CD4-positive, alpha-beta T cell treated with Interleukin-4 for 1 hour (primary cell): Measurements from ENCODE around the gene CNPY2.
"Not testable (repeated sequence)": the region's sequence is repeated elsewhere in the genome, so short reads cannot be mapped to it uniquely, and the experiment has no call there.

Source experiments
- DNase-seq, 2 donors: peaks; one replicate each; pipeline ENCODE4 v3.0.0-alpha.2; 2020 to 2022

The CNPY2 gene

DNA sequence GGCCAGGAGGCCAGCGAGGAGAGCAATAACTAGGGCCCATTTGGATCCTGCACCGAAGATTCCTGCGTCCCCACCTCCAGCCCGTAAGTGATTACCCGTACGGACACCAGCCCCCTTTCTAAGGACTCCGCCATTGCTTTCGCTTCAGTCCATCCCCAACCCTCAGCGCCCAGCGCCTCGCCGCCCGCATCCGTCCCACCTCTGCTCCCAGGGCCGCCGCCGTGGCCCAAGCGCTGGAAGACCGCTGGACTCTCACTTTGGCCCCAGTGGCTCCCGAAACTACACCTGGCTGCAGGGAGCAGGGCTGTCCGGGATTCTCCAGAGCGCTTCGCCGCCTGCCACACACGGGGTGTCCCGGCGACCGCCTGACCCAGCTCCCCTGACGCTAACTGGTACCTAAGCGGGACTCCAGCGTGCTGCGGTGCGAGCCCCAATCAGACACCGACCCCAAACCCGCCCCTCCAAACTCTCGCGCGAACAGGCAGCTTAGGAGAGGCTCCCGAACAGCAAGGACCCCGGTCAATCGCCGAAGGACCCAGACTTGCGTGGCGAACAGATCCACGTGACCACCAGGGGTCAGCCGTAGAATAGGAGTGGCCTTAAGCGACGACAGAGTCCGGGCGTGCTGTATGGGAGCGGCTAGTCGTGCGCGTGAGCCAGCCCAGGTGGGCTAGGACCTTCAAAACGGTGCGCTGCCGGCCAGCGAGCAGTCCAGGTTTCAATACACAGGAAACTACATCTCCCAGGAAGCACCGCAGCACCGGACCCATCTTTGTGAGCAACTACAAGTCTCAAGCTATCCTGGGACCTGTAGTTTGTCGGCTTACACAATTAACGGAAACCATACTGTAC, at the start of gene CNPY2:
Gene CNPY2, minus strand, starts transcription at position 367 of the 852 bp plus-strand sequence. CDS start 771 bp downstream, outside the sequence.
- DNase-seq, result peak; percentile 96

DNA sequence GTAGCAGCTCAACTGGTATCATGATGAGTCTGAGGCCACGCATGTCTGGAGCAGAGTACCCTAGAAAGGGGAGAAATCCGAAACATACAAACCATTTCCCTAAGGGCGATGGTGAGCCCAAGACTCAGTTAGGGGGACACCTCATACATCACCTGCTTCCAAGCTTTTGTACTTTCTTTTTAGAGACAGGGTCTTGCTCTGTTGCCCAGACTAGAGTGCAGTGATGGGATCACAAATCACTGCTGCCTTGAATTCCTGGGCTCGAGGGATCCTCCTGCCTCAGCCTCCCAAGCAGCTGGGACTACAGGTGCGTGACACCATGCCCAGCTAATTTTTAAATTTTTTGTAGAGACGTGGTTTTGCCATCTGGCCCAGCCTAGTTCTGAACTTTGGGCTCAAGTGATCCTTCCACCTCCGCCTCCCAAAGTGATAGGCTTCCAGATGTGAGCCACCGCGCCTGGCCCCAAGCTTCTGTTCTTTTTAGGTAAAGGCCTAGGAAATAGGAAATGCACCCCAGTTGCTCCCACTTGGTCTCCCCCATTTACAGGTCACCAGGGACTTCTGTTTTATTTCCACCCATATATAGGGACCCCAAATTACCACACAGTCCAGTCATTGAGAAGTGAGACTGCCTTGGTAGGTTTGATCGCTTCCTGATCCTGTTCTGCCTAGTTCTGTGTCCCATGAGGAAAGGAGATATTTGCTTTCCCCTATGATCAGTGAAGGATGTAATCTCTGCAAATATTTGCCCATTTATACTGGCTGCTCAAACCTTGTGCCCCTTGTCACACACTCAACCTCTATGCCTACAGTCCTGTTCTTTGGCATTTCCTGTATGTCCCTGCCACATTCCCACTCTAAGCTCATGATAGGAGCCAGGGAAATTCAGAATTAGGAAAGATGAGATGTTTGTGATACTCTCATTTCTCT, 46.6 kb upstream of the CNPY2 start, which contains the start of gene APOF:
Gene APOF, minus strand, starts transcription at position 728 of the 930 bp plus-strand sequence. Its CDS starts 112 bp downstream, at position 616.
- no peak for DNase-seq

DNA sequence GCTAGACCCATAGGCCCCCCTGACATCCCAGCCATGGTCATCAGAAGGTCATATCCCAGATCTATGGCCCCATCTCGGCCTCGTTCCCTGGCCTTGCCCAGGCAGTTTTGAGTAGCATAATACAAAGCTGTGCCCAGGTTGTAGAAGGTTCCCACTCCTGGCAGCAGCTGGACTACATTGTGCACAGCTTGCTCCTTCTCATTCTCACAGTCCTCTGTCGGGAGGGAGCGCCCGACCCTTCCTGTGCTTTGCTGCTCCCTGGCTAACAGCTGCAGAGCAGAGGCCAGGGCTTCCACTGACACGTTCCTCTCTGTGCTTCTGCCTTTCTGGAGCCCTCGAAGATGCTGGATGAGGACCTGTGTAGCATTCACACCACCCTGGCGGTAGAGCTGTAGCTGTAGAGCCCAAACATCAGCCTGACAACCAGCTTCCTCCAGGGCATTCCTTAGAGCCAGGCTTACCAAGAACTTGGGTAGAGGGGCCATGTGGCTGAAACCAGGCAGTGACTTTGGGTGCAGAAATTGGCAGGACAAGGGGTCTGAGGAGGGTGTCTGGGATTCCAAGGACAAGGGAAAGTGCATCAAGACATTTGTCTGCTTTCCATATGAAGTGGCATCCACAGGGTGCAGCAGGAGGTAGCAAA, 45.8 kb upstream of the CNPY2 start:
- DNase-seq, result no peak

DNA sequence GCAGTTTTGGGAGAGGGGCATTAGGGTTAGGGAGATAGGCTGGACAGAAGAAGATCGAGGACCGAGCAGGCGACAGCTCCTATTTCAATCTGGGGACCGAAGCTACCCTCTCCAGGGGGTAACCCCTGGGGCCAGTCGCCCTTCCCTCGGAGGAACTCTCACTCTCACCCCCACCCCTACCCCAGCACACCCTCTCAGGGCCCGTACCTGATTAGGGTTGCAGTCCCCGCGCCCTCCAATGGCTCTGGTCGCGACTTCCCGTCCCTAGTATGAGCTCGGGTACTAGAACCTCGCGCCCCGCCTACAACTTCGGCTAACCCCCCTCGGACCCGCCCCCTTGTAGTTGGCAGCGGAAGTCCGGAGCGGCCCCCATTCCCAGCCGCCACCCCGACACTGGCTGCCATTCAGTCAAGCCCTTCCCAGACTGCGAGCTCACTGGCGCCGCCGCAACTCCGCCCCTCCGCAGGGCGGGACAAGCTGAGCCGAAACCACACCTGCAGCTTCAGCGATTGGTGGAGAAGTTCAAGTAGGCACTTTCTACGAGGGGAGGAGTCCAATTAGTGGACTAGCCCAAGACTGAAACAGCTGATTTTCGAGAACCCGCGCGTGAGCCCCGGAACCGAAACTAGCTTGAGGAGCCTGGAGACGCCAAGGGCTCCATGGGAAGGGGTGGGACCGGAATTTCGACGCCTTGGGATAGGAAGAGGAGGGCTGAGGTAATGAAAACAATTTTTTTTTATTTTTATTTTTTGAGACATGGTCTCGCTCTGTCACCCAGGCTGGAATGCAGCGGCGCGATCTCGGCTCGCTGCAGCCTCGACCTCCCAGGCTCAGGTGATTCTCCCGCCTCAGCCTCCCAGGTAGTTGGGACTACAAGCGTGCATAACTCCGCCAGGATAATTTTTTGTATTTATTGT, 44.3 kb upstream of the CNPY2 start, which contains the start of gene STAT2:
Gene STAT2, minus strand, starts transcription at position 257 of the 917 bp plus-strand sequence. CDS start 3,536 bp downstream, outside the sequence.
- peak; percentile 100 for DNase-seq

DNA sequence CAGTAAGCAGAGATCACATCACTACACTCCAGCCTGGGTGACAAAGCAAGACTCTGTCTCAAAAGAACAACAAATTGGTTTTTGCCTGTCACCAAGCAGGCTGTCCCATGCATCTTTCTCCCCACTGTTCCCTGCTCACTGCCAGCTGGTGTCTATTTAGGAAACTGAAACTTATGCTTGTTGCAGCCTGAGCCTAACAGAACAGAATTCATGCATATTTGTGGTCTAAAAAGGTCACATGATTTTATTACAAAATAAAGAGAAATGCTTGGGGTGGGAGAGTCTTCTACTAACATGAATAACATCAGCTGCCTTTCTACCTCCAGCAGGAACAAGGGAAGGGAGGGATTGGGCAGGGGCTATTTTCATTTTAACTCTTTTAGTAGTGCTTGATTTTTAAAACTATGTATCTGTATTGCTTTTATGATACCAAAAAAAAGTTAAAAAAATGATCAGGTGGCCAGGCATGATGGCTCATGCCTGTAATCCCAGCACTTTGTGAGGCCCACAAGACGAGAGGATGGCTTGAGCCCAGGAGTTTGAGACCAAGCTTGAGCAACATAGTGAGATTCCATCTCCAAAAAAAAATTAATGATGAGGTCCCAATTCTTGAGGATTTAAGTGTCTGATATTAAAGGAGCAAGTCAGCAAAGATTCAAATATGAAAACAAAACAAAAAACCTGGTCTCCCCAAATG, 43.2 kb upstream of the CNPY2 start:
- no peak for DNase-seq

DNA sequence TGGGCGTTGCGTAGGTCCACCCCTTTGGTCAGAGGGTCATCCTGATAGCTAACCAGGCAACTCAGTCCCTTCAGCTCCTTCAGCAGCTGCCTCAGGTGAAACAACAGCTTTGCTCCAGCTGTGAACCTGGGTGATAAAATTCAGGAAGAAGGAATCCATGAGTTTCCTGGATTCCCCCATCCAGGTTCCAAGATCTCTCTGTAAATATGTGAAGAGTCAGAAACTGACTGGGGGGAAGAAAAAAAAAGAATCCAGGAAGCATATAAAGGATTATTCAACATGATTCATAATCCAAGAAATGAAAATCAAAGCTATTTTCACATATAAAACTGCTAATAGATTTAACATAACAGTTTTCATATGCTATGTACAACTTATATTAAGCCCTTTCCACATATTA, 35.5 kb upstream of the CNPY2 start:
- DNase-seq, result no peak

DNA sequence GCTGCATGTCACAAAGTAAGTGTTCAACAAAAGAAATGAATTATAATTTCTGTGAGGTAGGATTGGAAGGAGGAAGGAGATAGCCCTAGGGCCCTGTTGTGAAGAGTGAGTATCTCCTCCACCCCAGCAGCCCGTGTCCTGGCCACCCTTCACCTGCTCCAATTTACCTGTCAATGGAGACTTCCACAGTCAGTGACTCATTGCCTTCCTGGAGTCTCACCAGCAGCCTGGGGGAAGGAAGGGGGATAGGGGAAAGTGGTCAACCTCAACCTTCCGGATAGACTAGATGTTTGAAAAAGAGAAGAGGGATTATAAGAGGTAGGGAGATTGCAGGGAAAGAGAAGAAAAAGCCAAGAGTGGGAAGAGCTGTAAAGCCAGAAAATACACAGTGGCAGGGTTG, 34.9 kb upstream of the CNPY2 start:
- DNase-seq, result no peak

DNA sequence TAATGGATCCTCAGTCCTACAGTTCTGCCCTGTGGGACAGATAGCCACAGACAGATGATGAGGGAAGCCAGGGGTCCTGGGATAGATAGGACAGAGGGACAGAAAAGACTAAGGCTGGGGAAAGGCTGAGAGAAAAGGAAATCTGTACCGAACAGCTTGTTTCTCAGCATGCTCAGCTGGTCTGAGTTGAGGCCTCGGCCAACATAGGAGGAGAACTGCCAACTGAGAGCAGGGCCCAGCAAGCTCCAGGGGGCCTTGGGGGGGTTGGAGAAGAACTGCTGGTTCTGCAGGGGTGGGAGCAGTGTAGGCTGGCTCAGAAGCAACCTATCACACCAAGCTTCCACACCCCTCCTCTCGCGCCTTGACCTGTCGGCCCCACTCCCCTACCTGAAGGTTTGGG, 33.0 kb upstream of the CNPY2 start:
- no peak for DNase-seq

DNA sequence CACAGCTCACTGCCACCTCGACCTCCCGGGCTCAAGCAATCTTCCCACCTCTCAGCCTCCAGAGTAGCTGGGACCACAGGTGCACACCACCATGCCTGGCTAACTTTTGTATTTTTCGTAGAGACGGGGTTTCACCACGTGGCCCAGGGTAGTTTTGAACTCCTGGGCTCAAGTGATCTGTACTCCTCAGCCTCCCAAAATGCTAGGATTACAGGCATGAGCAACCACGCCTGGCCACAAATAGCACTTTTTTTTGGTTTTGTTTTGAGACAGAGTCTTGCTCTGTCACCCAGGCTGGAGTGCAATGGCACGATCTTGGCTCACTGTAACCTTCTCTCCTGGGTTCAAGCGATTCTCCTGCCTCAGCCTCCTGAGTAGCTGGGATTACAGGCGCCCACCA, 31.5 kb upstream of the CNPY2 start:
- not testable (repeated sequence) for DNase-seq

DNA sequence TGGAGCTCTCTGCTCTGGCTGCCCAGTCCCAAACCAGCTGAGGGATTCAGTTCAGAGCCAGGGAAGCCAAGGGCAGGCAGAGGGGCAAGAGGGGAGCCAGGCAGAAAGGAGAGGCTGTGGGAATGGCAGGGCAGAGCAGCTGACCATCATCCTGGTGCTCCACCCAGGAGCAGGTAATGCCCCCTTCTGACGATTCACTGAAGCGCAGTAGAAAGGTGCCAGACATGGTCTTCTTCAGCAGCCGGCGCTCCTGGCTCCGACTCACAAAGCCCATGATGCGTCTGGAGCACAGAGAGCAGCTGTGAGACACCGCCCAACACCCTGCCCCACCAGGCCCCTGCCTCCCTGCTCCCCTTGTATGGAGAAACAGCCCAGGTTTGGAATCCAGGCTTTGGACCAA, 30.9 kb upstream of the CNPY2 start:
- peak in 1 of 2 donors; percentile 13 for DNase-seq

DNA sequence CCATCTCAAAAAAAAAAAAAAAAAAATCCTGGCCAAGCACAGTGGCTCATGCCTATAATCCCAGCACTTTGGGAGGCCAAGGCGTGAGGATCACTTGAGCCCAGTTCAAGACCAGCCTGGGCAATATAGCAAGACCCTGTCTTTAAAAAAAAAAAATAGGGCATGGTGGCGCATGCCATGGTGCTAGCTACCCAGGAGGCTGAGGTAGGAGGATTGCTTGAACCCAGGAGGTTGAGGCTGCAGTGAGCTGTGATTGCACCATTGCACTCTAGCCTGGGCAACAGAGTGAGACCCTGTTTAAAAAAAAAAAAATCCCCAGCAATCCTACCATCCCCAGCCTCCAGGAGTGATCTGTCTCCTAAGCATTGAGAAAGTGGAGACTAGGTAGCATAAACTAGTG, 26.5 kb upstream of the CNPY2 start:
- not testable (repeated sequence) for DNase-seq

DNA sequence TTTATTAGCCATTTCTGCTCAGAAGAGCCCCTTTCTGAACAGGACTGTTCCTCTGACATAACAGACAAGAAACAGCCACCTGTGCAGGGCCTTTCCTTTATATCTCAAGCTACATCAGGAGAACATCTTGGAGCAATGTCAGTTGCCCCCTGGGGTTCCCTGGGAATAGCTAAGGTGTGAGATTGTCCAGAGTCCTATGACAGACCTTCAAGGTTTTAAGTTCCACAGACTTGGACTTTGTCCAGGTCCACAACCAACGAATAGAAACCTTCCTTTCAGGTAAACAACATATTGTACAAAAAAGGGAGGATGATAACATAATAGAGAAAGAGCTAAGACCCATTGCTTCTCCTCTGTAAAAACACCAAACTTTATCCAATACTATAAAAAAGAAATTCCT, 25.8 kb upstream of the CNPY2 start:
- DNase-seq, result no peak

DNA sequence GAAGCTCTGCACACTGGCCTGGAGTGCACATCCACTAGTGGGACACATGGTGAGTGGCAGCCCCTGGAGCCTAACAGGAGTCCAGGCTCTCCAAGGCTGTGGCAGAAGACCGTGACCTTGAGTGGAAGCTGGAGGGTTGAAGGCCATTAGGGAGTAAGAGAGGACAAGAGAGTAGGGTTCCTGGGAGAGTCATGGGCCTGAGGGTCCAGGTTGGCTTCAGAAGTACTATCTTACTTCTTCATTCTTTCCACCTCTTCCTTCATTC, 23.3 kb upstream of the CNPY2 start:
- DNase-seq, result no peak

DNA sequence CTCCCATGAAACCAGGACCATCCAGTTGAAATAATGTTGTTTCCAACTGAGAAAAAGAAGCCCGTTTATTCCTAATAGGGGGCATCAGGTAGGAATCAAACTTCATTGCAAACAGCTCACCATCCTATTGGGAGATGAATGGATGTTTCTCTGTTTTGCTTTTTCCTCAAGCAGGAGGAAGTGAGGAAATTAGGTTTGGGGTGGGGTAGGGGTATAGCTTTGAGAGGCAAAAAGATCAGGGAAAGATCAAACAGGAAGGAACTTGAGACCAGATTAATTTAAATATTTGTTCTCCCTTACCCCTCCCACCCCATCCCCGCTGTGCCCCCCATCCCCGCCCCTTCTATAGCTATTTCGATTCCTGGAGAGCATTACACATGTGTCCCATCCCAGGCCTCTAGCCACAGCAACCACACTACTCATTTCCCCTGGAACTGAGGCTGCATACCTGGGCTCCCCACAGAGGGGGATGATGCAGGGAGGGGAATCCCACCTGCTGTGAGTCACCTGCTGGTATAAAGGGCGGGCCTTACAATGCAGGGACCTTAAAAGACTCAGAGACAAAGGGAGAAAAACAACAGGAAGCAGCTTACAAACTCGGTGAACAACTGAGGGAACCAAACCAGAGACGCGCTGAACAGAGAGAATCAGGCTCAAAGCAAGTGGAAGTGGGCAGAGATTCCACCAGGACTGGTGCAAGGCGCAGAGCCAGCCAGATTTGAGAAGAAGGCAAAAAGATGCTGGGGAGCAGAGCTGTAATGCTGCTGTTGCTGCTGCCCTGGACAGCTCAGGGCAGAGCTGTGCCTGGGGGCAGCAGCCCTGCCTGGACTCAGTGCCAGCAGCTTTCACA, 22.7 kb upstream of the CNPY2 start, which contains the start of gene IL23A:
Gene IL23A, plus strand, starts transcription at position 577 of the 850 bp plus-strand sequence. Its CDS starts 161 bp downstream, at position 738.
- DNase-seq, result peak; percentile 90 to 93

DNA sequence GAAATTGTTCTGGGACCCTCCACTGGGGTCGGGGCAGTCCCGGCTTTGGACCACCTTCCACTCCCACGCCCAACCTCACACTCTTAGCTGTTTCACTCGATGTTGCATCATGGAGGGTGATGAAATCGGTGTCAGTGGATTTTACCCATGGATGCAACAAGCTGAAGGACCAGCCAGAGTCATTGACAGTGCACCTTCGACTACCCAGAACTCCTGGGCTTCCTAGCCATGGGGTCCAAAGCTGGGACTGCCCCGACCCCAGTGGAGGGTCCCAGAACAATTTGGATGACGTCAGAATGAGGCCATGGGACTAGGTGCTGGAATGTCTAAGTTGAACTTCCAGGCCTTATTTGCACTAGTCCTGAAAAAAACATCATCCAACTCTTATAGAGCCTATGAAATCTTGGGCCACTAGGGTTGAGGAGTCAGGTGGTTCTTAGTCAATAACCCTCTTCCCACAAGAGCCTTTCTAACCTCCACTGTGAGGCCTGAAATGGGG, 22.0 kb upstream of the CNPY2 start:
- peak in 1 of 2 donors; percentile 35 for DNase-seq

DNA sequence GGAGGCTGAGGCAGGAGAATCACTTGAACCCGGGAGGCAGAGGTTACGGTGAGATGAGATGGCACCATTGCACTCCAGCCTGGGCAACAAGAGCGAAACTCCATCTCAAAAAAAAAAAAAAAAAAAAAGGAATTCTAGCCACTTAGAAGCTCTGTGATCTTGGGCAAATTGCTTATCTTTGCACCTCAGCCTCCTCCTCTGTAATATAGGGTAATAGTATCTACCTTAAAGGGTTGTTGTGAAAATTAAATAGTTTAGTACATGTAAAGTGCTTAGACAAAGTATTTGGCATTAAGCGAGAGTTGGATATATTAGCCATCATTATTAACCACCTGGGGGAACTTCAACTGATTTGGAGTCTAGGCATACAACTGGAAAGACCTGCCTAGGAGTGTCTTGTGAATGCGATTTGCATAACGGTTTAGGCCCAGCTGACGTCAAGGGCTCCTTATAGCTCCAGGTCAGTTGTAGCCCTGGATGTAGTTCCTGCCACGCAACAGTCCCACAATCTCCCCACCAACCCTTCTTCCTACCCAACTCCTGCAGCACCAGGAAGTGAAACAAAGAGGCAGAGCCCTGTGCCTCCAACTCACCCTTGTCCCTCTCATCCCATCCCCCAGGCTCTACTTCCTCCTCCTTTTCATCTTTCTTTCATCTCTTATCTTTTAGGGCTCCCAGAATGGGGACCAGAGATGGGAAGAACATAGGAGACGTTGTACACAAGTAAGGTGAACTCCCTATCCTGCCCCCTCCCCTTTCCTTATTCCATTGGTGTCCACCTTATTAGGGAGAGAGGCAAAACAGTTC, 20.8 kb upstream of the CNPY2 start:
- DNase-seq, result peak in 1 of 2 donors; percentile 53

DNA sequence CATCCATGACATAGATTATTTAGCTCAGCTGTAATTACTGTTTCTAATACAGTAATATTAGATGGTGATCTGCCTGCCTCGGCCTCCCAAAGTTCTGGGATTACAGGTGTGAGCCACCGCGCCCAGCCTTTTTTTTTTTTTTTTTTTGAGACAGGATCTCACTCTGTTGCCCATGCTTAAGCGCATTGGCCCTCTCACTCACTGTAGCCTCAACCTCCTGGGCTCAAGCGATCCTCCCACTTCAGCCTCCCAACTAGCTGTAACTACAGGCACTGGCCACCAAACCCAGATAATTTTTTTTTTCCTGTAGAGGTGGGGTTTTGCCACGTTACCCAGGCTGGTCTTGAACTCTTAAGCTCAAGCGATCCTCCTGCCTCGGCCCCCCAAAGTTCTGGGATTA, 19.7 kb upstream of the CNPY2 start:
- DNase-seq, result not testable (repeated sequence)

DNA sequence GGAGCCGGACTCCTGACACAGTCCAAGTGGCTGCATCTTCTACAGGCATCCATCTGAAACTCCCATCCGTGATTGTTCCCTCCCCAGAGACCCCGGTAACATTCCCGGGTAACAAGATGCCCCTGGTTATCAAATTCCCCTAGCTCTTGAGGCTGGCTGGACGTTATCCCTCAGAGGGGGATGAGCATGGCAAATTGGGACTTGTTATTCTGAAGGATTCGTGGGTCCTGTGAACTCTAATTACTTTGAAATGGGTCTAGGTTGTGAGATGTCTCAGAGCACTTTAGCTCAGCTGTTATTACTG, 18.7 kb upstream of the CNPY2 start:
- DNase-seq, result no peak
